ENCODE data around the gene TEX11. TPM values are rescaled to one million over a fixed set of nuclear protein-coding genes. Genes with fewer than 3 reads are reported as not detected.

The TEX11 gene
- total and polyA plus RNA-seq, 4 donors = not detected

DNA sequence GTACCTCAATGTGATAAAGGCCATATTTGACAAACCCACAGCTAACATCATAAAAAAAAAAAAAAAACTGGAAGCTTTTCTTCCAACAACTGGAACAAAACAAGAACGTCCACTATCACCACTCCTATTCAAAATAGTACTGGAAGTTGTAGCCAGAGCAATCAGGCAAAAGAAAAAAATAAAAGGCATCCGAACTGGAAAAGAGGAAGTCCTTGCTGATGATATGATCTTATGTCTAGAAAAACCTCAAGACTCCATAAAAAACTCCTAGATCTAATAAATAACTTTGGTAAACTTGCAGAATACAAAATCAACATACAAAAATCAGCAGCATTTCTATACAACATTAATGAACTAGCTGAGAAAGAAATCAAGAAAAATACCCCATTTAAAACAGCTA, 134.3 kb downstream of the TEX11 start:
- H3K27ac ChIP-seq (ENCODE audit: low read depth in 1 of 2, low read length in 1 of 2) = no peak overlapping the region
- TF ChIP-seq, protein P1, sequence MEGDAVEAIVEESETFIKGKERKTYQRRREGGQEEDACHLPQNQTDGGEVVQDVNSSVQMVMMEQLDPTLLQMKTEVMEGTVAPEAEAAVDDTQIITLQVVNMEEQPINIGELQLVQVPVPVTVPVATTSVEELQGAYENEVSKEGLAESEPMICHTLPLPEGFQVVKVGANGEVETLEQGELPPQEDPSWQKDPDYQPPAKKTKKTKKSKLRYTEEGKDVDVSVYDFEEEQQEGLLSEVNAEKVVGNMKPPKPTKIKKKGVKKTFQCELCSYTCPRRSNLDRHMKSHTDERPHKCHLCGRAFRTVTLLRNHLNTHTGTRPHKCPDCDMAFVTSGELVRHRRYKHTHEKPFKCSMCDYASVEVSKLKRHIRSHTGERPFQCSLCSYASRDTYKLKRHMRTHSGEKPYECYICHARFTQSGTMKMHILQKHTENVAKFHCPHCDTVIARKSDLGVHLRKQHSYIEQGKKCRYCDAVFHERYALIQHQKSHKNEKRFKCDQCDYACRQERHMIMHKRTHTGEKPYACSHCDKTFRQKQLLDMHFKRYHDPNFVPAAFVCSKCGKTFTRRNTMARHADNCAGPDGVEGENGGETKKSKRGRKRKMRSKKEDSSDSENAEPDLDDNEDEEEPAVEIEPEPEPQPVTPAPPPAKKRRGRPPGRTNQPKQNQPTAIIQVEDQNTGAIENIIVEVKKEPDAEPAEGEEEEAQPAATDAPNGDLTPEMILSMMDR (IDR thresholded peaks at IDR 0.05; ENCODE audit: control extremely low read depth, extremely low read depth) = no peak
- 13 to 27% methylated on average over 2 of the region's 2 CpGs for WGBS, 2 donors
- no peak for ATAC-seq (ENCODE audit: insufficient read depth, low FRiP score)
- H3K9ac ChIP-seq (ENCODE audit: insufficient read depth in 1 of 2, low read length in 2 of 2) = no peak overlapping the region
- H3K27me3 ChIP-seq (ENCODE audit: control insufficient read depth in 3 of 3, insufficient read depth in 3 of 3, low read length in 2 of 3) = no peaks in the 10 kb centered on the region
- H3K36me3 ChIP-seq (ENCODE audit: control insufficient read depth in 4 of 4, insufficient read depth in 4 of 4, low read length in 4 of 4) = no peaks in the 10 kb centered on the region
- no peak for DNase-seq
- no peak overlapping the region for H3K4me3 ChIP-seq
- H3K9me3 ChIP-seq (ENCODE audit: control insufficient read depth in 4 of 4, insufficient read depth in 3 of 4, low read length in 3 of 4) = no peaks in the 10 kb centered on the region
- no peaks in the 10 kb centered on the region for H3K4me1 ChIP-seq (ENCODE audit: control insufficient read depth in 5 of 5, insufficient read depth in 5 of 5, low read length in 5 of 5)

DNA sequence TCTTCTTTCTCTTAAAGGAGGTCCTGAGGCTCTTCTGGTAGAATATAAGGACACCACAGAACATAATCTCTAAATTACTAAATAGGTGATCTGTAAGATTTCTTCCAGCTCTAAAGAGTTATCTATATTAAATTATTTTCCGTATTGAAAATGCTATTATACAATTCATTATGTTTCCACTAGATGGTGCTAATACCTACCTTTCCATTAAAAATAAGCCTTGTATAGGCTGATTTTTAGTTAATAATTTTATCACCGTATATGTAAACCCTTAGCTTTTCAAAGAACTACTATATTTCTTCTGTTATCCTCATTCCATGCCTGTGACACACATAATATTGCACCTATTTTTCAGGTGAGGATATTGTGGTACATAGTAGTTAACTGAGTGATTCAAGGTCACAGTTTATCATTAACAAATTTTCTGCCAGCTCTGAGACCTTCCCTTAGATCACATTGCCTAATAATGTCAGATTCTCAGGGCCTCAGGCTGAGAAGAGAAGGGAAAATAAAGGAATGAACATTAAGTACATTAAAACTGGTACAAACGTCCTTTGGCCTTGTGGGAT, 138.8 kb downstream of the TEX11 start:
- Histone ChIP-seq H3K27me3 (ENCODE audit: control insufficient read depth in 3 of 3, insufficient read depth in 3 of 3, low read length in 2 of 3) (no peaks in the 10 kb centered on the region), H3K4me1 (ENCODE audit: control insufficient read depth in 5 of 5, insufficient read depth in 5 of 5, low read length in 5 of 5) (no peaks in the 10 kb centered on the region), H3K9ac (ENCODE audit: insufficient read depth in 1 of 2, low read length in 2 of 2) (no peak overlapping the region), H3K27ac (ENCODE audit: low read depth in 1 of 2, low read length in 1 of 2) (no peak overlapping the region), H3K9me3 (ENCODE audit: control insufficient read depth in 4 of 4, insufficient read depth in 3 of 4, low read length in 3 of 4) (no peaks in the 10 kb centered on the region), H3K36me3 (ENCODE audit: control insufficient read depth in 4 of 4, insufficient read depth in 4 of 4, low read length in 4 of 4) (no peaks in the 10 kb centered on the region), H3K4me3 (no peak overlapping the region)
- ATAC-seq (ENCODE audit: insufficient read depth, low FRiP score) (no peak), DNase-seq (peak in 2 of 3 donors; percentile 3 to 14)
- 25 to 35% methylated on average over 3 of the region's 3 CpGs for WGBS, 2 donors
- TF ChIP-seq, protein P1 (IDR thresholded peaks at IDR 0.05; ENCODE audit: control extremely low read depth, extremely low read depth) = peak; percentile 10

DNA sequence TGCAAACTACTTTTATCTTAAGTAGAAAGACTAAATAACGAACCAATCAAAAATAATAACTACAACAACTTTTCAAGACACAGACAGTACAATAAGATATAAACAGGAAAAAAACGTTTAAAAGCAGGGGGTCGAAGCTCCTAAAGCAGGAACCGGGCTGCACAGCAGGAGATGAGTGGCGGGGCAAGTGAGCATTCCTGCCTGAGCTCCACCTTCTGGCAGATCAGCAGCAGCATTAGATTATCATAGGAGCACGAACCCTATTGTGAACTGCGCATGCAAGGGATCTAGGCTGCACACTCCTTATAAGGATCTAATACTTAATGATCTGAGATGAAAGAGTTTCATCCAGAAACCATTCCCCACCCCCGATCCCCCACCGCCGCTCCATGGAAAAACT, 146.2 kb downstream of the TEX11 start:
- no peaks in the 10 kb centered on the region for H3K36me3 ChIP-seq (ENCODE audit: control insufficient read depth in 4 of 4, insufficient read depth in 4 of 4, low read length in 4 of 4)
- TF ChIP-seq, protein P1 (IDR thresholded peaks at IDR 0.05; ENCODE audit: control extremely low read depth, extremely low read depth) = no peak
- WGBS, 2 donors = 42 to 52% methylated on average over 10 of the region's 10 CpGs
- H3K4me1 ChIP-seq (ENCODE audit: control insufficient read depth in 5 of 5, insufficient read depth in 5 of 5, low read length in 5 of 5) = no peaks in the 10 kb centered on the region
- no peak overlapping the region for H3K27ac ChIP-seq (ENCODE audit: low read depth in 1 of 2, low read length in 1 of 2)
- no peaks in the 10 kb centered on the region for H3K27me3 ChIP-seq (ENCODE audit: control insufficient read depth in 3 of 3, insufficient read depth in 3 of 3, low read length in 2 of 3)
- DNase-seq (no peak), ATAC-seq (ENCODE audit: insufficient read depth, low FRiP score) (no peak)
- H3K9me3 ChIP-seq (ENCODE audit: control insufficient read depth in 4 of 4, insufficient read depth in 3 of 4, low read length in 3 of 4) = no peaks in the 10 kb centered on the region
- no peak overlapping the region for H3K9ac ChIP-seq (ENCODE audit: insufficient read depth in 1 of 2, low read length in 2 of 2)
- no peak overlapping the region for H3K4me3 ChIP-seq

DNA sequence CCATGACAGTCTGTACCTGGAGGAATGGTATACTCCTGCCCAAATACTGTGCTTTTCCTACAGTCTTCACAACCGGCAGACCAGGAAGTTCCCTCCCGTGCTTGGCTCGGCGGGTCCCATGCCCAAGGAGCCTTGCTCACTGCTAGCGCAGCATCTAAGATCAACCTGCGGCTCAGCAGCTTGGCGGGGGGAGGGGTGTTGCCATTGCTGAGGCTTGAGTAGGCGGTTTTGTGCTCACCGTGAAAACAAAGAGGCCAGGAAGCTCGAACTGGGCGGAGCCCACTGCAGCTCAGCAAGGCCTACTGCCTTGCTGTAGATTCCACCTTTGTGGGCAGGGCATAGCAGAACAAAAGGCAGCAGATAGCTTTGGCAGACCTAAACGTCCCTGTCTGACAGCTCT, 152.7 kb downstream of the TEX11 start:
- TF ChIP-seq, protein P1 (IDR thresholded peaks at IDR 0.05; ENCODE audit: control extremely low read depth, extremely low read depth) = no peak
- no peaks in the 10 kb centered on the region for H3K4me1 ChIP-seq (ENCODE audit: control insufficient read depth in 5 of 5, insufficient read depth in 5 of 5, low read length in 5 of 5)
- H3K9me3 ChIP-seq (ENCODE audit: control insufficient read depth in 4 of 4, insufficient read depth in 3 of 4, low read length in 3 of 4) = peaks cover 0 to 4% (median 2%) of the 10 kb centered on the region in 4 donors
- ATAC-seq (ENCODE audit: insufficient read depth, low FRiP score) (no peak), DNase-seq (no peak)
- no peaks in the 10 kb centered on the region for H3K27me3 ChIP-seq (ENCODE audit: control insufficient read depth in 3 of 3, insufficient read depth in 3 of 3, low read length in 2 of 3)
- H3K4me3 ChIP-seq = no peak overlapping the region
- H3K27ac ChIP-seq (ENCODE audit: low read depth in 1 of 2, low read length in 1 of 2) = no peak overlapping the region
- WGBS, 2 donors = 65 to 90% methylated on average over 12 of the region's 12 CpGs
- no peaks in the 10 kb centered on the region for H3K36me3 ChIP-seq (ENCODE audit: control insufficient read depth in 4 of 4, insufficient read depth in 4 of 4, low read length in 4 of 4)
- no peak overlapping the region for H3K9ac ChIP-seq (ENCODE audit: insufficient read depth in 1 of 2, low read length in 2 of 2)
